Type B pancreatic cell (in vitro differentiated cells): ENCODE data around the gene FGF14. TPM values are rescaled to one million over a fixed set of nuclear protein-coding genes. Genes with fewer than 3 reads are reported as not detected.

Experiments used
- DNase-seq: peaks from one replicate; pipeline ENCODE4 v3.0.0; 2021; ENCODE audit warnings: mixed read lengths; ENCODE audit not compliant: unreplicated experiment; ENCODE audit errors: extremely low spot score
- H3K27ac Mint-ChIP-seq: 2 replicates; pipeline ENCODE4 v1.8.0; 2021; ENCODE audit warnings: mild to moderate bottlenecking, mixed read lengths
- H3K27me3 Mint-ChIP-seq: 2 replicates; pipeline ENCODE4 v1.8.0; 2021; ENCODE audit warnings: mixed read lengths
- H3K36me3 Mint-ChIP-seq: 2 replicates; pipeline ENCODE4 v1.8.0; 2021; ENCODE audit warnings: mixed read lengths
- H3K4me1 Mint-ChIP-seq: one replicate; pipeline ENCODE4 v1.8.0; 2021; ENCODE audit warnings: mixed read lengths; ENCODE audit not compliant: unreplicated experiment
- H3K4me3 Mint-ChIP-seq: 2 replicates; pipeline ENCODE4 v1.8.0; 2021; ENCODE audit warnings: mild to moderate bottlenecking, mixed read lengths
- H3K9me3 Mint-ChIP-seq: 2 replicates; pipeline ENCODE4 v1.8.0; 2021; ENCODE audit warnings: mixed read lengths
- CTCF ChIP-seq: fragments of 200-600 bp; sonication (generic); conservative IDR thresholded peaks from 2 replicates; pipeline ENCODE4 v1.5.0; 2021; ENCODE audit warnings: antibody characterized with exemption, mild to moderate bottlenecking
- total RNA-seq: library from RNA; stranded (reverse); gene quantifications from 2 replicates; pipeline ENCODE4 v1.2.1, GENCODE V29; 2021; ENCODE audit warnings: low replicate concordance

The FGF14 gene
- total RNA-seq, 1 donor from 2014 or later: 4.2 TPM

- DNase-seq: no peak
- TF ChIP-seq CTCF: no peak
- Mint-ChIP-seq H3K27ac (no peak overlapping the region), H3K27me3 (peaks cover 19% of the 10 kb centered on the region), H3K4me3 (no peak overlapping the region), H3K36me3 (no peaks in the 10 kb centered on the region), H3K4me1 (no peaks in the 10 kb centered on the region), H3K9me3 (no peaks in the 10 kb centered on the region)
Observed at GRCh38 chr13:101695870-101696516, 705.9 kb downstream of the FGF14 start.

- DNase-seq: no peak
- Mint-ChIP-seq H3K27me3 (peaks cover 10% of the 10 kb centered on the region), H3K36me3 (no peaks in the 10 kb centered on the region), H3K9me3 (no peaks in the 10 kb centered on the region), H3K4me3 (no peak overlapping the region), H3K27ac (no peak overlapping the region), H3K4me1 (no peaks in the 10 kb centered on the region)
- no peak for TF ChIP-seq CTCF
Observed at GRCh38 chr13:101691341-101691860, 710.4 kb downstream of the FGF14 start.

GRCh38 chr13:101690871-101691270 lies 711.0 kb downstream of the FGF14 start:
- Mint-ChIP-seq H3K4me1 (no peaks in the 10 kb centered on the region), H3K27me3 (peaks cover 10% of the 10 kb centered on the region), H3K36me3 (no peaks in the 10 kb centered on the region), H3K4me3 (no peak overlapping the region), H3K9me3 (no peaks in the 10 kb centered on the region), H3K27ac (no peak overlapping the region)
- no peak for TF ChIP-seq CTCF
- no peak for DNase-seq

- no peak for TF ChIP-seq CTCF
- Mint-ChIP-seq H3K4me1 (no peaks in the 10 kb centered on the region), H3K27me3 (peaks cover 15% of the 10 kb centered on the region), H3K27ac (no peak overlapping the region), H3K4me3 (no peak overlapping the region), H3K36me3 (no peaks in the 10 kb centered on the region), H3K9me3 (no peaks in the 10 kb centered on the region)
- no peak for DNase-seq
Observed at GRCh38 chr13:101686003-101686402, 715.8 kb downstream of the FGF14 start.

- no peaks in the 10 kb centered on the region for H3K4me1 Mint-ChIP-seq
- no peaks in the 10 kb centered on the region for H3K36me3 Mint-ChIP-seq
- H3K27ac Mint-ChIP-seq: no peak overlapping the region
- DNase-seq: no peak
- peaks cover 9% of the 10 kb centered on the region for H3K27me3 Mint-ChIP-seq
- no peak overlapping the region for H3K4me3 Mint-ChIP-seq
- no peak for TF ChIP-seq CTCF
- no peaks in the 10 kb centered on the region for H3K9me3 Mint-ChIP-seq
Observed at GRCh38 chr13:101681834-101682233, 720.0 kb downstream of the FGF14 start.
